GM18867 (cell line): ENCODE results near the gene EPAS1.

Experiments used
- ATAC-seq: cut with Tn5 transposase; IDR thresholded peaks from one replicate; pipeline ENCODE4 v1.9.1; 2021; ENCODE audit warnings: mild to moderate bottlenecking, moderate library complexity; ENCODE audit not compliant: unreplicated experiment

The EPAS1 gene

DNA sequence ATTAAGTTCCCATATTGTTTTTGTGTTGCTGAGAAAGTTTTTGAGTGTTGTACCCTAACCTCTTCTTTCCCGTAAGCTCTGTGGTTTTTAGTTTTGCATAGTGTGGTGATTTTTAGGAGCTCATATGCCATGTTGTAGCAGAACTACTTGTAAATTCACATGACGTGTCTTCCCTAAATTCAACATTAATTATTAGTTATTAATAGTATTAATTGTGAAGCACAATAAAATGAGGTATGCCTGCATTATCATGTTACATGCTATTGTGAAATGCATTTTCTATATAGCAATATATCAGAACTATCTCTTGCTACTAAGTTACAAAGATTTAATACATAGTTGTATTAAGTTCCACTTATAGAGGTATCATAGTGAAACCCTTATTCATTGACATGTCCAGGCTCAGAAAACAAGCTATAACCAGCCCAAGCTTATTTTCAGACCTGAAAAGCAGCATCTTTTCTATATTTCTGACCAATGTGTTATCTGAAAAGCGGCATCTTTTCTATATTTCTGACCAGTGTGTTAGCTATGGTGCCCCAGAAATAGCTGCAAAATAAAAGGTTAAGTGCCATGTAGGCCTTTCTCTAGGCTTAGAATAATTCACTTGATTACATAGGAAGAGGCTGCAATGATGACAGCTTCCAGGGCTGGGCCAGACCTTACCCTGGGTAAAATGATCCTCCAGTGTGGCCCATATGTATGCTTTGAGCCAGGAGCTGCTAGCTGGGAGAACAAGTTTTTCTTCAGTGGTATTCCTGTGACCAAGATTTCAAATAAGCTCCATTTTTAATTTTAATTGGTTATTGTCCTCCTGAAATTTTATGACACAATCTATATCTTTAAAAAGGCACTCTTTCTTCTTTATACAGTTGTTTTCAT, 21.6 kb downstream of the EPAS1 start:
- ATAC-seq: no peak

DNA sequence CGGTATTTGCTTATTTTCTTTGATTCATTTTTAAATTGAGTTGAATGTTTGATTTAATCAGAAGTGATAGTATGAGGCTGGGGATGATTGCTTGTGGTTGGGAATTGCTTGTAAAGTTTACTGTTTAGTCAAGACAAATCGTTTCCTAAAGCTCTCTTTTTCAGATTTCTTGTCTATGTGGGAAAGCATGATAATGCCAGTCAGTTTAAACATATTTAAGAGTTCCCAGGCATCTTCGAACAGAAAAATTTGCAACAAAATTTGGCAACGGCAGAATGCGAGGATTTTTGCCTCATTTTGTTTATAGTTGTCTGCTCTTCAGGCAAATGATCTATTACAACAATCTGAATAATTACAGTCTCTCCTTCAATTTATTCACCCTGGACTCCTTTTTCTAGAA, 22.5 kb downstream of the EPAS1 start:
- no peak for ATAC-seq

DNA sequence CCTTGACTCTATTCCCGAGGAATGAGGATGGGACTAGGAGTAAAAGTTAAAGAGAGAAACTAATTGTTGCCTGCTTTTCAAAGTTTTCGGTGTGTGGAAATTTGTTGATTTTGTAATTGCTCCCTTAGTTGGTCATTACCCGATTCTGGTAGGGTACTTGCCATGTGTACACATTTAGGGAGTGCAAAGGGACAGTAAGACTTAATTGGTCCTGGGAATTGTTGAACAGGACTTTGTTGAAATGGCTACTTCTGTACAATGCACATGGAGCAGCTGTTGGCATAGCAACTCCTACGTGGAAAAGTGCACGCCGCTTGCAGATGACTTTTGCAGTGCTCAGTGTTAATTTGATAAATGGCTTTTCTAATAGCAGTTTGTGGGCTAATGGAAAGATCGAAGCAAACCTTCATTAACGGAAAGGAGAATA, 22.9 kb downstream of the EPAS1 start:
- ATAC-seq: no peak

DNA sequence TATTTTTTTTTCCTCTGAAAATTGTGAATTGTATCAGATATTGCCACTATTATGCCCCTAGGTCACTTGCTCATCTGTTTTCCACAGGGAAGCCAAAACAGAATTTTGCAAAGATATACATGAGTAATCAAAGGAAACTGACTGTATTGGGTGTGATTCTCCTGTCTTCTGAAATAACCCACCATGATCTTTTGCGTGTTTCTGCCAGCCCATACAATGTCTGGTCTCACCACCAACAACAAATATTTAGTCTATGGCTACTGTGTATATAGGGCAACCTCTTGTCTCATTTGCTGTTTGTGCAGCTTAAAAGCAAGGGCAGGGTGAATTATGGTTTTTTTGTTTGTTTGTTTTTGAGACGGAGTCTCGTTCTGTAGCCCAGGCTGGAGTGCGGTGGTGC, 26.5 kb downstream of the EPAS1 start:
- no peak for ATAC-seq

DNA sequence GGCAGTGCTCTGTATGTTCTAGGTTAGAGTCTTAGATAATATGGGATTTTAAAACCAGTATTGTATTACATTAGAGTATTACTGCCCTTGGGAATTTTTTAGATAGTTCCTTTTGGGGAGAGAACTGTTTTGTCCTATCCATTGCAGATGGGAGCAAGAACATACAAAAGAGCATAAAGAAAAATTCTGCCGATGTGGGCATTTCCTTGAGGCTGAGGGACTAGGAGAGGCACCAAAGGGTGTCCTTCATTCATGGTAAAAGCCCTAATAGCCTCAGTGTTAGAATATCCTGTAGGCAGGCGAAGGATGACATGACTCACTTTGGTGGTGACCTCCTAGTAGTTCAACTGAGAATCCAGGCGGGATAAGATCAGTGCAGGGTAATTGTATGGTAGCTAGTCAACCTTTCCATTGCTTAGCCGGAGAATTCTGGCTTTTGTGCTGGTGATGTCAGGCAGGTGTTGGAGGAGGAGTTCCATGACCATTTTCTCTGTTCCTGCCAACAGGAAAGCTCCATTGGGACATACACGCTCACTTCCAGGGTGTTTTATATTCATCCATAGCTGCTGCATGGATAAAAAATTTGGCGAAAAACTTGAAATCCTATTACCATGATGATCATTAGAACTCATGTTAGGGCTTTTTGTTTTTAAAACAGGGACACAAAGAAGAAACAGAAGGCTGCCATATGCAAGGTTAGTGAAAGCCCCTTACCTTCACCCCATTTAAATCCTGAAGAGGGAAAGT, 28.1 kb downstream of the EPAS1 start:
- no peak for ATAC-seq

DNA sequence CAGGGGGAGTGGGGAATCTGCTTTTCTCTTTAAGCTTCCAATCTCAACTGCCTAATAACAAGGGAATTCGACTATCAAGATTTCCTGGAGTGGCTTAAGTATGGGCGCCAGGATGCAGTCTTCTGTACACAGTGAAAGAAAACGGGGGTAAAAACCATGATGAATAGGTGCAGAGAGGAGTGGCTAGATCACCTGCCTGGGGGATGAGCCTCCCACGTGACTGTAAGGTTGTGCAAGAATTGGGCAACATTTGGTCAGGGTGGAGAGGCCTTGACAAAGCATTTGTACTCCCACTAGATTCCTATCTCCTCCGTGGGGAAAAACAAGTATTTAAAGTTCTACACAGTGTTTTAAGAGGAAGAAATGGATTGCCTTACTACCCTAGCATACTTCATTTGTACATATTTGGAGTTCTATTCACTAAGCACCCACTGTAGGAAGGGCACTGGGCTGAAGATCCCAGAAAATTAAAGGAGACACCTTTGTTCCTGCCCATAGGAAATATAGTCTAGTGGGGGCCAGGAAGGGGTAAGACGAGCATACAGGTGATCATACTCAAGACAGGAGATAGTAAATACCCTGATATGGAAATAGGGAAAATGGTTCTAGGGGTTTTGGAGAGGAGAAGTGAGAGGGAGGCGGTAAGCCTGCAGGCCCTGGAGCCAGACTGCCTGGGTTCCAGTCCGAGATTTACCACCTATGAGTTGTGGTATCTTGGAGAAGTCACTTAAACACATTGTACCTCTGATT, 29.2 kb downstream of the EPAS1 start:
- no peak for ATAC-seq

DNA sequence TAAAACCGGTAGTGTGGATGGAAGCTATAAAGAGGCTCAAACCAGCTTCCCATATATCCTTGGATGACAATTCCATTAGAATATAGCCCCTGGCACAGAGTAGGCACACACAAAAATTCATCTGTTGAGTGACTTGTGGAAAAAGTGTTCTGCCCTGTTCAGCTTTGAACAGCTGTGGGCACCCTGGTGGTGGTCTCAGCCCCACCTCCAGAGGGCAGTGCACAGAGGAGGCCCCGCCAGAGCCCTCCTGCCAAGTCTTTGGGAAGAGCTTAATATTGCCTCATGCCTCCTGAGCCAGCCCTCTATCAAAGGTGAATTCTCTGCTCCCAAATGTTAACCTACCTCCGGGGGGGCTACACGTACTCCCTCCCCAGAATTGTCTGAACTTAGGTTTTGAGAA, 30.4 kb downstream of the EPAS1 start:
- no peak for ATAC-seq

DNA sequence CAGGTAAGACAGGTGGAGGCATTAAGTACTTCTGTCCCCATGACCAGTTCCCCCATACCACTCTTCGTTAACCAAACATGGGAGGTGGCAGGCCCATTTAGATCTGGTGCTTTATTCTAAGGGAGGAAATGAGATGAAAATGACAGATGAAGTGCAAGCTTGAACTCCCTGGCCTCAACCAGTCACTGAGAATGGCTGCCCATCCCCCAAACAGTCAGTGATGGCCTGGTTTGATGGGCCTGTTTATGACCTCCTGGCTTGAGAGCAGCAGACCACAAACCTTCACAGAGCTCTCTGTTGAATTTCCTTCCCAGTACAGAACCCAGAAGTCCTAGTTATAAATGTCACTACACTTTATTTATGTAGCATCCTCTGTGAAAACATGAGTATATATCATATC, 31.1 kb downstream of the EPAS1 start:
- no peak for ATAC-seq

DNA sequence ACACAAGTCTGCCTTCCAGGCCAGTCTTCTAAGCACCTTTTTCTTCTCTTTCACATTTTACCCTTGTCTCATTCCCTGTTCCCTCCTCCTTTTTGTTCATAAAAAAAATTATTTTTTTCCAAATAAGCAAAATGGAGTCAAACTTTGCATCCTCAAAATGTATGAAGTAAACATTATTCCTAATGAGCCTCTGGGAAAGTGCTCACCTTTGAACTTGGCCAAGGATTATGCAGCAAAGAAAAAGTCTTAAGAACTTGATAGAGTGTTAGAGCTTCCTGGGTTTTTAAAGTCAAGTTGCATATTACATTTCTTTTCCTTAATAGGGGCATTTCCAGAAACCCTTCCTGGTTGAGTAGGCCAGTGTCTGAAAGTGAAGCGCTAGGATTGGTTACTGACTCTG, 31.6 kb downstream of the EPAS1 start:
- no peak for ATAC-seq

DNA sequence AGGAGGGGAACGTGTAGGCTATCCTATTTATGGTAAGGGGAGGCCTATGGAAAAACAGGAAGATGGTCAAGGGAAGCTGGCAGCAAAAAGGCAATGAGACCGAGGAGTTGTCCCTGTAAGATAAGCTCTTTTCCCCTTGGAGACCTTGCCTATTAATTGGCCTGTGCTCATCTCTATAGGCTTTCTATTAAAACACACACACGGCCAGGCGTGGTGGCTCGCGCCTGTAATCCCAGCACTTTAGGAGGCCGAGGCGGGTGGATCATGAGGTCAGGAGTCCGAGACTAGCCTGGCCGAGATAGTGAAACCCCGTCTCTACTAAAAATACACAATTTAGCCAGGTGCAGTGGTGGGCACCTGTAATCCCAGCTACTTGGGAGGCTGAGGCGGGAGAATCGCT, 32.1 kb downstream of the EPAS1 start:
- ATAC-seq: no peak

DNA sequence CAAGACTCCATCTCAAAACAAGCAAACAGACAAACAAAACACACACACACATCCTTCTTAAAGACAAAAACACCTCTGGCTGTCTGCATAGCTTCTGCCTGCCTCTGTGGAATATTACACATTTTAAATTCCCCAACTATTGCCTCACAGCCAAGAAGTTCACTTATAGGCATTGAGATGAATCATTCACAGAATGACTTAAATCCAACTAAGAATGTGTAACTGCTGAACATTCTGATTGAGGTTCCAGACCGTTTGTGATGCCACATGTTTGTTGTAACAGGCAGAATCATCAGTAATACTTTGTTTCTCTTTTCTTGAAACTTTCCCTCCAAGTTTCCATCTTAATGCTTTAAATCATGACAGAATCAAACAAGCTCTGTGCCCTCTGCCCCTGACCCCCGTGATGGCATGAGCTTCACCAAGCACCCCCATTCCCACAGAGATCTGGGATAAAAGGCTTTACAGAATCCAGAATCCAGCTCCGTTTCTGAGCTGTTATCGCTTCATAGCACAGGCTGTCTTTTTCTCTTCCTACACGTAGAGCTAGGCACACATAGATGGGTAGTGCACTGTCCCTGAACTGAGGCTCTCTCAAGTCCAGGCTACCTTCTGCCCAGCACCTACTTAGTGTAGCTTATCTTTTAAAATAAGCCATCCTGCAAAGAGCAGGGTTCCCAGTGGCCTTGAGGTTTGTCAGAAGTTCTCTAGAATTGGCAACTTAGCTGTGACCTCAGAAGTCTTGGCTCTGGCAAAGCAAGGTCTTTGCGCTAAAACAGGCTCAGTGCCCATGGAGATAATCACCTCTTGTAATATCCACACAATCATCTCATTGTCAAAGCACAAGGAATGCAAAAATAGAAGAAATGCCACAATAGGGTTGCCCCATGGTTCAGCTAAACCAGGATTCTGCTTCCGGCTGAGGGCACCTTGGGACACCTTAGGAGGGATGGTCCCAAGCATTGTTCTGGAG, 32.9 kb downstream of the EPAS1 start:
- no peak for ATAC-seq

DNA sequence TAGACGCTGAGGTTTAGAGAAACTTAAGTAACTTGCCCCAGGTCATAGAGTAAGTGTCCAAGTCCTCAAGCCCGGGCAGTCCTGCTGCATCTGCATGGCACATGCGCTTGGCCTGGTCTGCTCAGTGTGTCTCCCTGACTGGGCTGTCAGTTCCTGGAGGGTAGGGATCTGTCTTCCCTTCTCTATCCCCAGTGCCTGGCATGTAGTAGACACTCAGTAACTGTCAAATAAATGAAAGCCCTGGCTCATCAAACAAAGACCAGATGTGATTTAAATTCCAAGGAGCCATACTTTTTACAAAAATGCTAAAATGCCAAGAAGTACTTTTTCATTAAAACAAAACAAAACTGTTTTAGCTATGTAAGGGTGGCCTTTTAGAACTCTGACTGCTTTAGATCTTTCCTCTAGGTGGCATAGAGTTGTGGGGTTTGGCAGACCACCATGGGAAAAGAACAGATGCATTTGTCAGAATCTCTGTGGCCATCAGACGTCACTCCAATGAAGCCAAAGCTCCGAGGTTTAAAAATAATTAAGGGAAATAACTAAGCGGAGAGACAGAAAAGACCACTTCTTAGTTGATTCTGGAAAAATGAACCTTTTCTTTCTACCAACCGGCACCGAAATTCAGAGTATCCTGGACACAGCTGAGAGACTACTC, 34.0 kb downstream of the EPAS1 start:
- no peak for ATAC-seq

DNA sequence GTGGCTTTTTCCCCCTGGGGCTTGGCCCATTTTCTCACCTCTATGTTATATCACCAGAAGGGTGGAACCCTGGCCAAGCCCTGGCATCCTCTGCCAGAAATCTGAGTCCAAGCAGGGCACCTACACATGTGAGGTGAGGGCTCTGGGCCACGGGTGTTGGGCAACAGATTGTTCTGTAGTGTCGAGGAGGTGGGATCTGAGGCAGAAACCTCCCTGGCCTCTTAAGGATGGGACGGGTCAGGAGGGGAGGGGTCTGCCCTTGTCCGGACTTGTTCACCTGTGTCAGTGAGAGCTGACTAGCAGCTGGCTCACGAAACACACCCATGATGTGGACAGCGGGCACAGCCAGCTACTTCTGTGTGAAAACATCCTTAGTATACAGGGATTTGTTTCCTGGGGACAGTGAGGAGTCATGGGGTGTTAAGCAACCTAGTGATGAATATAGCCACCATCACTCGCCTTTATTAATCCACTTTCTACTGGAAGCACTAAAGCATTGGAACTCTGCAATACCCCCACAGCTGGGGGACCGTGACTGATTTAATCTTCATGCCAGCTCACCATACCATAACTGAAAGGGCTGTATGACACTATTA, 35.6 kb downstream of the EPAS1 start:
- no peak for ATAC-seq

DNA sequence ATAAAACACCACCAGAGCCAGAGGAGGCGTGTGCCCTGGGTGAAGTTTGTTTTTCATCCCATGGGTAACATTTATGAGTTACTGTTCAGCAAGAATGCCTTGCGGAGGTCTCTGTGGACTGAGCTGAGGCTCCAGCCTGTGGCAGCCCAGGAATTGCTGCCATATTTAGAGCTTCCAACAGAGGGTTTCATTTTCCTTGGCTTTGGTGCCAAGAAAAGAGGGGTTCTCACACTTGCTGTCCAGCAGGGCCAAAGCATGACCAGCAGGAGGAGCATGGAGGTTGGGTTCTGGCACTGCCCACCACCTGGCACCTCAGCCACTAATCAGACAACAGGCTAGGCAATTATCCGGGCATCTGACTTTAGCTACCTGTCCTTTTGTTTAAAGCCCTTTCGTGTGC, 36.7 kb downstream of the EPAS1 start:
- no peak for ATAC-seq

DNA sequence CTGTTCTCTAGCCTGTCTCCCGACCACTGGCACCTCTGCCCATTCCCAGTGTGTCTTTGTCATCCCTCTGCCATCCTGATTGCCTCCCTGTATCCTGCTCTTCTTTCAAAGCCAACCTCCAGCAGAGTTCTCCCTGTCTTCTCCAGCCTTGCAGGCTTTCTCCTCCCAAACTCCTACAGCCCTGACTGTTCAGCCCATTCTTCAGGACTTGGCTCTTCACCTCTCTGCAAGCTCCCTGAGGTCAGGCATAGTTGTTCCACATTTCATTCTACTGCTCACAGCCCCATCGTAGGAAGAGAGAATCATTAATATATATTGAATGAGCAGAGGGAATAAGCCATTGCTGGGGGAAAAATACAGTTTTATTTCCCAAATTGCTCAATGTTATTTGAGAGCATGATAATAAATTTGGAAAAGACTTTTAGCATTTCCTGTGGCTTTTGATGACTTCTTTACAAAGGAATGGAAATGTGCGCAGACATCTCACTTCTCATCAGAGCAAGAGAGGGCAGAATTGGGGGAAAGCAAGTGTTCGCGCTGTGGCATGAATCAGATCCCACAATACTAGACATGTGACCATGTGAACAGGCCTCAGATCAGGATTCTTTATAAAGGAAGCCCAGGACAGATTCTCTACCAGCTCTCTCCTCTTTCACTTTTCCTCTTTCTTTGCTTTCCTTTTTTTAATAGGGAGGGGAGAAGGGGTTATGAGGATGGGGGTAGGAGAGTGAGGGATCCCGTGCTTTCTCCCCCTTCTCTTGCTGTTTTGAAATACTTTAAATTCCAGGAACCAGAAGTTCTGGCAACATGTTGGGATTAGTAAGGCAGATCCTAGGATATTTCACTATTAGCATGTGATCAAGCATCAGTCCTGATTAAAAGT, 37.4 kb downstream of the EPAS1 start:
- no peak for ATAC-seq

DNA sequence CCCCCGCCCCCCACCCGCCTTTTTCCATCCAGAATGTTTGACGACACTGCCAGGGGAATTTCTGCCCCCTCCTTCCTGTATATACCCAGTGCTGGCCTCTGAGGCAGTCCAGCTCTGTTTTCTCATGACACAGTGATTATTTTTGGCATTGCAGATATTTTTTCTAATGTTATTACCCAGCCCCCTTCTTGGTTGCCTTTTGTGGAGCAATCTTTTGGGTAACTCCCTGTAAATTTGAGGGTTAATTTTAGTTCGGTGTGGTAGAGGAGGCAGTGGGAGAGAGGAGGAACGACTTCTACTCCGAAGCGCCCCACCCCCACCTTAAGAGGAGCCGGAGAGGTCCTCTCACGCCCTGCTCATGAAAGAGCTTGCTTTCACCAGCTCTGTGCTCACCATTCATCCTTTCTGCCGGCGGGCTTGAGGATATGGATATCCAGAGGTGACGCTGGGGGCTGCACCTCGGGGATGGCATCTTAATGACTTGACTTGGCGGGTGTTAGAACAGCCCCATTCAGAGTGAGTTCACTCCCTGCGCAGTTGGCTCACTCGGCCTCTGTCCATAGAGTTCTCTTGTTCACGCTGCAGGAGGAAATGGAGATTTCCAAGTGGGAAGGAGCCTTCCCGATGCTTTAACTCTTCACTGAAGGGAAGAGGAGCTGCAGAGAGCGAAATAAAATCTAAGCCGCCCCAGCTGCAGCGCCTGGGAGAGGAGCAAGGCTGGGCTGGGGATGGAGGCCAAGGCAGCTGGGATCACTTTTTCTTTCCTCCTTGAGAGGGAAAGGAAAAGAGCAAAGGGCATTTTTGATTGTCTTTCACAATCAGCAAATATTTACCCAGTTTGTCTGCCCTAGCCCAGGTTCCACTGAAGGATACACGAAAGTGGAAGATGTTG, 38.4 kb downstream of the EPAS1 start:
- no peak for ATAC-seq

DNA sequence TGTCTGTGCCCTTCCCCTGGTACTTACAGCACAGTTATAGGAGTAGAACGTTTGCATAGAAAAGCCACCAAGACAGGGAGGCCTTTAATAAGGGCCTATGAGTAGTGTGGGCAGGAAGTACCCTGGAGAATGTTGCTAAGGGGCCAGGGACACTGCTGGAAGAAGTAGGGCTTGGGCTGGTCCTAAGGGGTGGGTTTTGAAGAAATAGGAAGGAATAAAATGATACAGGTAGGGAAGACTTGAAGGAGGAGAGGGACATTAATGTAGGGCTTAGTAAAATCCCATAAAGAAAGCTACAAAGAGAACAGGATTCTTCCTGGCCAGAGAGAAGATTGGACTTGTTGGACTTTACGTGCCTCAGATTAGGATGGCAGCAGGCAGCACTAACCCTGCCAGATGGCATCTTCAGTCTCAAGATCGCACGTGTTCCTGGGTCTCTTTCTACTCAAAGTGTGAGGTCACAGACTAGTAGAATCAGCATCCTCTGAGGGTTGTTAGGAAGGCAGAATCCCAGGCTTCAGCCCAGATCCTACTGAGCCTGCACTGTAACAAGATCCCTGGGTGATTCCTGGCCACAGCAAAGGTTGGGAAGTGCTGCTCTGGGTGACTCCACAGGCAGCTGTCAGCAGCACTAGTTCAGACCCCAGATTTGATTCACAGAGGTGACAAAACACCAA, 39.2 kb downstream of the EPAS1 start:
- ATAC-seq: no peak
